A549 (cell line): ENCODE measurements around the gene PSMD6. TPM values are rescaled to one million over a fixed set of nuclear protein-coding genes. Genes with fewer than 3 reads are reported as not detected.

Source experiments
- ATAC-seq, 2 experiments: fragments of 200-7000 bp in 1 of 2; fragments of >200 bp in 1 of 2; cut with Nextera tagmentation in 1 of 2; cut with Tn5 transposase in 1 of 2; 3 replicates each; pipeline versions ENCODE4 v1.8.0 to v1.9.1; 2018 to 2020; ENCODE audit warnings: mild to moderate bottlenecking in 1 of 2, moderate library complexity in 1 of 2
- CTCF ChIA-PET: fragments of 300-600 bp; sonication (Branson Sonifier 250); formaldehyde crosslinking; extraction: SDS; loops from one replicate; lab custom pipeline; 2021; ENCODE audit warnings: antibody characterized with exemption, inconsistent platforms; lab: Yijun Ruan, JAX
- POLR2A ChIA-PET: fragments of 350-600 bp; formaldehyde crosslinking; extraction: SDS; loops from one replicate; lab custom pipeline; 2021; ENCODE audit warnings: antibody characterized with exemption, inconsistent platforms; lab: Yijun Ruan, JAX
- DNase-seq, 2 experiments: peaks; one replicate each; pipeline versions ENCODE4 v3.0.0 to v3.0.0-alpha.2; 2011 to 2016; ENCODE audit warnings: low read depth in 1 of 2, low spot score in 1 of 2
- FAIRE-seq: peaks from 2 replicates; lab custom pipeline; 2011; peaks lifted over from hg19 to GRCh38; lab: Jason Lieb, UNC
- H3K27ac ChIP-seq, 2 experiments: fragments of >200 bp; sonication (Bioruptor Twin); formaldehyde crosslinking; 3 replicates each; pipeline ENCODE4 v1.5.1; 2016 to 2017
- H3K4me1 ChIP-seq: fragments of >200 bp; sonication (Bioruptor Twin); formaldehyde crosslinking; 3 replicates; pipeline ENCODE4 v1.6.1; 2016
- H3K4me2 ChIP-seq: fragments of >200 bp; sonication (Bioruptor Twin); formaldehyde crosslinking; 3 replicates; pipeline ENCODE4 v1.6.1; 2016
- H3K4me3 ChIP-seq: fragments of >200 bp; sonication (Bioruptor Twin); formaldehyde crosslinking; 3 replicates; pipeline ENCODE4 v1.5.1; 2016
- H3K9me3 ChIP-seq: fragments of >200 bp; sonication (Bioruptor Twin); formaldehyde crosslinking; 3 replicates; pipeline ENCODE4 v1.6.1; 2016
- CBX8 ChIP-seq: fragments of 200-600 bp; sonication (generic); IDR thresholded peaks from 2 replicates; pipeline ENCODE4 v1.6.1; 2016
- EP300 ChIP-seq, 2 experiments: fragments of >200 bp; sonication (Bioruptor Twin); formaldehyde crosslinking; IDR thresholded peaks; 2 replicates in 1 of 2; 3 replicates in 1 of 2; pipeline ENCODE4 v1.6.1; 2016 to 2017
- FOSB ChIP-seq: fragments of 250-450 bp; sonication (Bioruptor Pico); IDR thresholded peaks from 2 replicates; pipeline ENCODE4 v1.5.0; 2020; ENCODE audit warnings: mild to moderate bottlenecking, moderate library complexity
- FOXS1 ChIP-seq: fragments of 250-450 bp; sonication (Bioruptor Pico); IDR thresholded peaks from 2 replicates; pipeline ENCODE4 v1.5.0; 2020; ENCODE audit warnings: mild to moderate bottlenecking, moderate library complexity
- HMGXB4 ChIP-seq: fragments of 250-450 bp; sonication (Bioruptor Pico); IDR thresholded peaks from 2 replicates; pipeline ENCODE4 v1.5.0; 2021; ENCODE audit warnings: mild to moderate bottlenecking, moderate library complexity, borderline replicate concordance
- JUNB ChIP-seq: fragments of >200 bp; sonication (Bioruptor Twin); formaldehyde crosslinking; IDR thresholded peaks from 2 replicates; pipeline ENCODE4 v1.6.1; 2016
- KDM5A ChIP-seq: fragments of 200-600 bp; sonication (generic); IDR thresholded peaks from 2 replicates; pipeline ENCODE4 v1.6.1; 2016; ENCODE audit warnings: antibody characterized with exemption, mild to moderate bottlenecking
- MAFK ChIP-seq: fragments of 450-650 bp; IDR thresholded peaks from 2 replicates; pipeline ENCODE4 v1.6.1; 2014; ENCODE audit not compliant: partially characterized antibody
- MAZ ChIP-seq: fragments of 150-350 bp; IDR thresholded peaks from 2 replicates; pipeline ENCODE4 v1.6.1; 2014; ENCODE audit warnings: antibody characterized with exemption, low read depth, low read length, borderline replicate concordance
- NPAS2 ChIP-seq: fragments of 250-450 bp; sonication (Bioruptor Pico); IDR thresholded peaks from 2 replicates; pipeline ENCODE4 v1.8.0; 2022; ENCODE audit warnings: mild to moderate bottlenecking, moderate library complexity, borderline replicate concordance
- NR3C1 ChIP-seq: fragments of >200 bp; sonication (Bioruptor Twin); formaldehyde crosslinking; IDR thresholded peaks from 3 replicates; pipeline ENCODE4 v1.6.1; 2017
- RAD21 ChIP-seq, 2 experiments: fragments of >200 bp in 1 of 2; sonication (Bioruptor Twin) in 1 of 2; formaldehyde crosslinking in 1 of 2; IDR thresholded peaks in 1 of 2; conservative IDR thresholded peaks in 1 of 2; 2 replicates in 1 of 2; 3 replicates in 1 of 2; pipeline ENCODE4 v1.6.1; 2012 to 2018; ENCODE audit warnings: inconsistent platforms in 1 of 2
- REST ChIP-seq: fragments of 200-600 bp; sonication (generic); IDR thresholded peaks from 2 replicates; pipeline ENCODE4 v1.6.1; 2016; ENCODE audit warnings: antibody characterized with exemption, mild to moderate bottlenecking, moderate library complexity
- RFX5 ChIP-seq: fragments of 450-650 bp; IDR thresholded peaks from 2 replicates; pipeline ENCODE4 v1.7.1; 2014; ENCODE audit warnings: antibody characterized with exemption, mild to moderate bottlenecking, moderate library complexity
- RNF2 ChIP-seq: fragments of 200-600 bp; sonication (generic); IDR thresholded peaks from 2 replicates; pipeline ENCODE4 v1.6.1; 2016; ENCODE audit warnings: low read depth, mild to moderate bottlenecking, antibody characterized with exemption, moderate library complexity, borderline replicate concordance
- SMC3 ChIP-seq: fragments of >200 bp; sonication (Bioruptor Twin); formaldehyde crosslinking; IDR thresholded peaks from 3 replicates; pipeline ENCODE4 v1.6.1; 2018; ENCODE audit warnings: inconsistent platforms
- SREBF2 ChIP-seq: fragments of 450-650 bp; IDR thresholded peaks from 2 replicates; pipeline ENCODE4 v1.6.1; 2014; ENCODE audit warnings: mild to moderate bottlenecking, moderate library complexity
- TFCP2L1 ChIP-seq: fragments of 250-450 bp; sonication (Bioruptor Pico); IDR thresholded peaks from 2 replicates; pipeline ENCODE4 v1.5.0; 2021; ENCODE audit warnings: mild to moderate bottlenecking
- ZFP36 ChIP-seq: fragments of 450-650 bp; IDR thresholded peaks from 2 replicates; pipeline ENCODE4 v1.6.1; 2014; ENCODE audit warnings: borderline replicate concordance; ENCODE audit not compliant: partially characterized antibody
- WGBS: methylation state at CpG from one replicate; pipeline ENCODE4 v1.1.6; 2017; ENCODE audit errors: missing lambda C conversion rate; 5-methylcytosine and 5-hydroxymethylcytosine counted together
- polyA plus RNA-seq, 4 experiments: library from polyadenylated mRNA; depleted of rRNA in 3 of 4; stranded (reverse); fragments of >200 nt; fragmentation: RNase III in 1 of 4; extraction: RNeasy Plus Mini Kit Qiagen cat#74134 plus additional on column Dnase treatment in 1 of 4; gene quantifications; 2 replicates in 3 of 4; 3 replicates in 1 of 4; pipeline ENCODE4 v1.2.3, GENCODE V29; 2011 to 2017
- TF ChIP-seq, protein P1 (sequence below): fragments of >200 bp; sonication (Bioruptor Twin); formaldehyde crosslinking; IDR thresholded peaks from 3 replicates; pipeline ENCODE4 v1.6.1; 2016
- TF ChIP-seq, protein P2 (sequence below): IDR thresholded peaks from 2 replicates; pipeline ENCODE4 v1.6.1; 2012; ENCODE audit warnings: low read depth, borderline replicate concordance
- TF ChIP-seq, protein P3 (sequence below): IDR thresholded peaks from 2 replicates; pipeline ENCODE4 v1.6.1; 2012
- TF ChIP-seq, protein P4 (sequence below): fragments of 150-350 bp; IDR thresholded peaks from 2 replicates; pipeline ENCODE4 v1.6.1; 2014; ENCODE audit warnings: low read depth, mild to moderate bottlenecking, low read length

The PSMD6 gene
- polyA plus RNA-seq, 2 of the 4 experiments (the other 2 are of a cell fraction) = 76.8 to 117 TPM

- TF ChIP-seq, protein P1, sequence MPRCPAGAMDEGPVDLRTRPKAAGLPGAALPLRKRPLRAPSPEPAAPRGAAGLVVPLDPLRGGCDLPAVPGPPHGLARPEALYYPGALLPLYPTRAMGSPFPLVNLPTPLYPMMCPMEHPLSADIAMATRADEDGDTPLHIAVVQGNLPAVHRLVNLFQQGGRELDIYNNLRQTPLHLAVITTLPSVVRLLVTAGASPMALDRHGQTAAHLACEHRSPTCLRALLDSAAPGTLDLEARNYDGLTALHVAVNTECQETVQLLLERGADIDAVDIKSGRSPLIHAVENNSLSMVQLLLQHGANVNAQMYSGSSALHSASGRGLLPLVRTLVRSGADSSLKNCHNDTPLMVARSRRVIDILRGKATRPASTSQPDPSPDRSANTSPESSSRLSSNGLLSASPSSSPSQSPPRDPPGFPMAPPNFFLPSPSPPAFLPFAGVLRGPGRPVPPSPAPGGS = no peak
- TF ChIP-seq NPAS2 (no peak), FOSB (CRISPR knock-in tag) (no peak)
- TF ChIP-seq, protein P2, sequence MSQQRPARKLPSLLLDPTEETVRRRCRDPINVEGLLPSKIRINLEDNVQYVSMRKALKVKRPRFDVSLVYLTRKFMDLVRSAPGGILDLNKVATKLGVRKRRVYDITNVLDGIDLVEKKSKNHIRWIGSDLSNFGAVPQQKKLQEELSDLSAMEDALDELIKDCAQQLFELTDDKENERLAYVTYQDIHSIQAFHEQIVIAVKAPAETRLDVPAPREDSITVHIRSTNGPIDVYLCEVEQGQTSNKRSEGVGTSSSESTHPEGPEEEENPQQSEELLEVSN = no peak
Observed at GRCh38 chr3:64061628-64062027, 38.3 kb upstream of the PSMD6 start (continued).

GRCh38 chr3:64059484-64060175, 36.3 kb upstream of the PSMD6 start:
- Histone ChIP-seq H3K4me2 (no peak overlapping the region), H3K4me3 (no peak overlapping the region), H3K4me1 (peaks cover 38% of the 10 kb centered on the region), H3K27ac (peak overlapping the region; percentile 71 to 97; a peak in 5 of 6 replicates), H3K9me3 (0 out of 3 replicates have a peak, but pooled peaks cover 3% of the 10 kb centered on the region)
- ATAC-seq (no peak), FAIRE-seq (no peak), DNase-seq (no peak)
- TF ChIP-seq NR3C1 (no peak), MAZ (no peak), CBX8 (no peak), EP300 (IDR thresholded peaks at IDR 0.05) (no peak), FOSB (CRISPR knock-in tag) (no peak), RNF2 (no peak), JUNB (no peak), MAFK (no peak), SMC3 (no peak), ZFP36 (no peak), REST (no peak), RAD21 (conservative IDR thresholded peaks at IDR 0.05 in 1 of 2, IDR thresholded peaks at IDR 0.05 in 1 of 2) (no peak), RFX5 (no peak), FOXS1 (CRISPR knock-in tag) (no peak), TFCP2L1 (CRISPR knock-in tag) (no peak), SREBF2 (no peak), HMGXB4 (CRISPR knock-in tag) (no peak), KDM5A (no peak)
- TF ChIP-seq, protein P3, sequence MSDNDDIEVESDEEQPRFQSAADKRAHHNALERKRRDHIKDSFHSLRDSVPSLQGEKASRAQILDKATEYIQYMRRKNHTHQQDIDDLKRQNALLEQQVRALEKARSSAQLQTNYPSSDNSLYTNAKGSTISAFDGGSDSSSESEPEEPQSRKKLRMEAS = no peak
- TF ChIP-seq, protein P4, sequence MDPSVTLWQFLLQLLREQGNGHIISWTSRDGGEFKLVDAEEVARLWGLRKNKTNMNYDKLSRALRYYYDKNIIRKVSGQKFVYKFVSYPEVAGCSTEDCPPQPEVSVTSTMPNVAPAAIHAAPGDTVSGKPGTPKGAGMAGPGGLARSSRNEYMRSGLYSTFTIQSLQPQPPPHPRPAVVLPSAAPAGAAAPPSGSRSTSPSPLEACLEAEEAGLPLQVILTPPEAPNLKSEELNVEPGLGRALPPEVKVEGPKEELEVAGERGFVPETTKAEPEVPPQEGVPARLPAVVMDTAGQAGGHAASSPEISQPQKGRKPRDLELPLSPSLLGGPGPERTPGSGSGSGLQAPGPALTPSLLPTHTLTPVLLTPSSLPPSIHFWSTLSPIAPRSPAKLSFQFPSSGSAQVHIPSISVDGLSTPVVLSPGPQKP = no peak
- WGBS = 88% methylated on average over 3 of the region's 3 CpGs
- CTCF ChIA-PET = interaction anchor here (4.9 kb wide), 1 partner anchor 29 kb away, joined by 27 read pairs; no protein-coding TSS in a partner anchor
- POLR2A ChIA-PET = no interaction called here
